GM20000 (cell line): ENCODE data around the gene EPS8L2.
A peak's percentile ranks its signal among the peaks of the same experiment; 100 is the strongest.

ENCODE experiments used
- DNase-seq: peaks from one replicate; pipeline ENCODE4 v3.0.0; 2012; ENCODE audit warnings: low spot score
- CTCF ChIP-seq: IDR thresholded peaks from 2 replicates; pipeline ENCODE4 v1.5.1; 2012; ENCODE audit warnings: mild to moderate bottlenecking, control low read depth; ENCODE audit errors: extremely low read depth, missing control alignments

The EPS8L2 gene

GRCh38 chr11:724049-724777, 18.2 kb downstream of the EPS8L2 start:
- no peak for TF ChIP-seq CTCF
- peak; percentile 46 for DNase-seq

- DNase-seq = peak; percentile 26
- no peak for TF ChIP-seq CTCF
Observed at GRCh38 chr11:724778-725386, 18.9 kb downstream of the EPS8L2 start.

GRCh38 chr11:725624-726202, 19.7 kb downstream of the EPS8L2 start:
- peak; percentile 73 for DNase-seq
- no peak for TF ChIP-seq CTCF

GRCh38 chr11:726278-727220, 20.5 kb downstream of the EPS8L2 start:
- no peak for TF ChIP-seq CTCF
- peak; percentile 89 for DNase-seq

- DNase-seq = peak; percentile 30
- TF ChIP-seq CTCF = no peak
Observed at GRCh38 chr11:727281-727701, 21.3 kb downstream of the EPS8L2 start.

- DNase-seq = peak; percentile 96
- TF ChIP-seq CTCF = peak; percentile 99
Observed at GRCh38 chr11:727859-728748, 22.1 kb downstream of the EPS8L2 start.
